NCI-H526 (cell line): ENCODE data around the gene SLC66A2.
"Not testable (repeated sequence)": the region's sequence is repeated elsewhere in the genome, so short reads cannot be mapped to it uniquely, and the experiment has no call there.

Experiments
- DNase-seq, 2 experiments: peaks; one replicate each; lab custom pipeline; 2025; lab: John Stamatoyannopoulos, UW

Gene SLC66A2

DNA sequence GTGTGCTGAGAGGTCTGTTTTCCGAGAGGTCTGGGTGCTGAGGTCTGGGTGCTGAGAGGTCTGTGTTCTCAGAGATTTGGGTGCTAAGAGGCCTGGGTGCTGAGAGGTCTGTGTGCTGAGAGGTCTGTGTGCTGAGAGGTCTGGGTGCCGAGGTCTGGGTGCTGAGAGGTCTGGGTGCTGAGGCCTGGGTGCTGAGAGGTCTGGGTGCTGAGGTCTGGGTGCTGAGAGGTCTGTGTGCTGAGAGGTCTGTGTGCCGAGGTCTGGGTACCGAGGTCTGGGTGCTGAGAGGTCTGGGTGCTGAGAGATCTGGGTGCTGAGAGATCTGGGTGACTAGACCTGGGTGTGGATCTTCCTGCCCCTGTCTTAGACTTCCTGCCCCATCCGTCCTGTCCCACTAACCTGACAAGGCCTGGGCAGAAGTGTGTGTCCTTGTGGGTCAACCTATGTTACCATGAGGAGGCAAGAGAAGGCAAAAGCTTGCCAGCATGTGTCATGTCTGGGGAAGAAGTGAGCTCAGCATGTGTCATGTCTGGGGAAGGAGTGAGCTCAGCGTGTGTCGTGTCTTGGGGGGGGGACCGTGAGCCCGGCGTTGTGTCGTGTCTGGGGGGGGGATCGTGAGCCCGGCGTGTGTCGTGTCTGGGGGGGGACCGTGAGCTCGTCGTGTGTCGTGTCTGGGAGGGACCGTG lies 84.4 kb downstream of the SLC66A2 start:
- no peak for DNase-seq

DNA sequence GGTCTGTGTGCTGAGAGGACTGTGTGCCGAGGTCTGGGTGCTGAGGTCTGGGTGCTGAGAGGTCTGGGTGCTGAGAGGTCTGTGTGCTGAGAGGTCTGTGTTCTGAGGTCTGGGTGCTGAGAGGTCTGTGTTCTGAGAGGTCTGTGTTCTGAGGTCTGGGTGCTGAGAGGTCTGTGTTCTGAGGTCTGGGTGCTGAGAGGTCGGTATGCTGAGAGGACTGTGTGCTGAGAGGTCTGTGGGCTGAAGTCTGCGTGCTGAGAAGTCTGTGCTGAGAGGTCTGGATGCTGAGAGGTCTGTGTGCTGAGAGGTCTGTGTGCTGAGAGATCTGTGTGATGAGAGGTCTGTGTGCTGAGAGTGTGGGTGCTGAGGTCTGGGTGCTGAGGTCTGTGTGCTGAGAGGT lies 85.5 kb downstream of the SLC66A2 start:
- DNase-seq, result not testable (repeated sequence)

DNA sequence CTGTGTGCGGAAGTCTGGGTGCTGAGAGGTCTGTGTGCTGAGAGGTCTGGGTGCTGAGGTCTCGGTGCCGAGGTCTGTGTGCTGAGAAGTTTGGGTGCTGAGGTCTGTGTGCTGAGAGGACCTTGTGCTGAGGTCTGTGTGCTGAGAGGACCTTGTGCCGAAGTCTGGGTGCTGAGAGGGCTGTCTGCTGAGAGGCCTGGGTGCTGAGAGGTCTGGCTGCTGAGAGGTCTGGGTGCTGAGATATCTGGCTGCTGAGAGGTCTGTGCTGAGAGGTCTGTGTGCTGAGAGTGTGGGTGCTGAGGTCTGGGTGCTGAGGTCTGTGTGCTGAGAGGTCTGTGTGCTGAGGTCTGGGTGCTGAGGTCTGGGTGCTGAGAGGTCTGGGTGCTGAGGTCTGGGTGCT lies 86.5 kb downstream of the SLC66A2 start:
- DNase-seq, result not testable (repeated sequence)

DNA sequence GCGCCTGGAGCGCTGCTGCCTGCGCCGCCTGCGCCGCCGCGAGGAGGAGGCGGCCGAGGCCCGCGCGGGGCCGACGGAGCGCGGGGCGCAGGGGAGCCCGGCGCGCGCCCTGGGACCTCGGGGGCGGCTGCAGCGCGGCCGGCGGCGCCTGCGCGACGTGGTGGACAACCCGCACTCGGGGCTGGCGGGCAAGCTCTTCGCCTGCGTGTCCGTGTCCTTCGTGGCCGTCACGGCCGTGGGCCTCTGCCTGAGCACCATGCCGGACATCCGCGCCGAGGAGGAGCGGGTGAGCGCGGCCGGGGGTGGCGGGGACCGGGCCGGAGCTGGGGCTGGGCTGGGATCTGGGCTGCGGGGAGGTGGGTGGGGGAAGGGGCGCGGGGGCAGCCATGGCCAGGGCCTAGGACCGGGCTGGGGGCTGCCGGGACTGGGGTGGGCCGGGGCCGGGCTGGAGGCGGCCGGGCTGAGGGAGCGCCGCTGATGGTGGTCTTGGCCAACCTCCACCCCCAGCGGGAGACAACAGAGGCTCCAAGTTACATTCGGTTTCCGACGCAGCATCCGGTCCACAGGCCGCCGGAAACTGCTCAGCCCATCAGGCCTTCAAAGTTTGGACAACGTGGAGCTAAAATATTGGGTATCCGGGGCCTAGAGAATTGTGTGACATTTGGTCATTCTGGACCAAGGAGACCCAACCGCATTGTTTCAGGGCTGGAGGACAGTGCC lies 87.3 kb downstream of the SLC66A2 start:
- no peak for DNase-seq

DNA sequence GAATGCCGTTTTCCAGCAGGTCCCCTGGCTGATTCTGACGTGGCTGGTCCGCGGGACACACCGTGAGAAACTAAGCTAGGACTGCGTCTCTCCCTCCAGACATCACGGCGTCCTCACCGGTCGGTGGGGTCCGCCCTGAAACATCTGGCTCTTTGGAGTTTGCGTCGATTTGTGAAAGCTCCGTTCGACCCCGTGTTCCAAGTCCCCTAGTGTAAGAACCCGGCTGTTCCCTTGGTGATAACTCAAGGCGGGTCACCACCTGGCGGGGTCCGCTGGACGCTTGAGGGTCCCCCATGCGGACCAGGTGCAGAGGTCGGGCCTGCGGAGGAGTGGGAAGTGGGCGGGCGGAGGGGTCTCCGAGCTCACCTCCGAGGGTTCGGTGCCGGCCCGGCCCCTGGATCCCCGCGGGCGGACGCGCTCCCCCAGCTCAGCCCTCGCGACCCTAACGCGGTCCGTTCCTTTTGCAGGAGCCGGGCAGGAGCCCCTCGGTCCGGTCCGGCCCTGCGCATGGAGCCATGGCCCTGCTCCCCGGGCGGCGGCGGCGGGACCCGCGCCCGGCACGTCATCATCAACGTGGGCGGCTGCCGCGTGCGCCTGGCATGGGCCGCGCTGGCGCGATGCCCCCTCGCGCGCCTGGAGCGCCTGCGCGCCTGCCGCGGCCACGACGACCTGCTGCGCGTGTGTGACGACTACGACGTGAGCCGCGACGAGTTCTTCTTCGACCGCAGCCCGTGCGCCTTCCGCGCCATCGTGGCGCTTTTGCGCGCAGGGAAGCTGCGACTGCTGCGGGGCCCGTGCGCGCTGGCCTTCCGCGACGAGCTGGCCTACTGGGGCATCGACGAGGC lies 88.1 kb downstream of the SLC66A2 start:
- no peak for DNase-seq

DNA sequence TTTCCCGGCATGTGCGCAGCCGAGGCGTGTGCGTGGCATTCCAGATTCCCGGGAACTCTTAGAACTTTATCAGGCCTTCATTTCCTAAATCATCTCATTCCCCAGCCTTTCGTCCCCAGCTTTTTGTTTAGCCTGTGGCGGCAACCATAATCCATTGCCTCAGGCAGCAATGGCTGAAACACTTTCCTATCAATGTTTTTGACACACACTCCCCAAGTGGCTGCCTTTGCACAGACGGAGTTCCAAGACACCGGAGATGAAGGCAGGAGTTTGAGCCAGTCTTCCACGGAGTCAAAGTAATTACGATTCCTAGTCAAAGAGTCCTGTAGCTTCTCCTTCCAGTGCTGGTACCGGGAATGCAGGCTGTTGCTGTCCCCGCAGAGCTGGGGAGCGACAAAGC lies 88.9 kb downstream of the SLC66A2 start:
- no peak for DNase-seq

DNA sequence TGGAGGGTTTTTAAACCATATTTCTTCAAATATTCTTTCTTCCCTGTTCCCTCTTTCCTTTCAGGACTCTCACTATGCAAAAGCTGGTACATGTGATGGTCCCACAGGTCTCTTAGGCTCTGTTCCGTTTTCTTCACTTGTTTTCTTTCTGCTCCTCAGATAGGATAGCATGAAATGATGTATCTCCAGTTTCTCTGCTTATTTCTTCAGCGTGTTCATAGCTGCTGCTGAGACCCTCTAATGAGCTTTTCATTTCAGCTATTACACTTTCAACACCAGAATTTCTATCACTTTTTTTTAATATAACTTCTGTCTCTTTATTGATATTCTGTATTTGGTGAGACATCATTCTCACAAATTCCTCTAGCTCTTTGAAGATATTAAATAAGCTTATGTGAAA lies 89.8 kb downstream of the SLC66A2 start:
- DNase-seq, result no peak

DNA sequence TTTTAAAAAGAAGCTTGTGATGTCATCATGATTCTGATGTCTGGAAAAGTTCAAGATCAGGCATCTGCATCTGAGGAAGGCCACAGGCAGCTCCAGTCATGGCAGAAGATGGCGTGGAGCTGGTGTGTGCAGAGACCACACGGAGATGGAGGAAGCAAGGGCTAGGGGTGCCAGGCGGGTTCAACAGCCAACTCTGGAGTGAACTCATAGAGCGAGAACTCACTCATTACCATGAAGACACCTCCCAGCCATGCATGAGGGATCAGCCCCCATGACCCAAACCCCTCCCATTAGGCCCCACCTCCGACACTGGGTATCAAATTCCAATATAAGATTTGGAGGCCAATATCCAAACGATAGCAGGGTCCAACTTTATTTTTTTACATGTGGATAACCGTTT lies 92.1 kb downstream of the SLC66A2 start:
- DNase-seq, result no peak

DNA sequence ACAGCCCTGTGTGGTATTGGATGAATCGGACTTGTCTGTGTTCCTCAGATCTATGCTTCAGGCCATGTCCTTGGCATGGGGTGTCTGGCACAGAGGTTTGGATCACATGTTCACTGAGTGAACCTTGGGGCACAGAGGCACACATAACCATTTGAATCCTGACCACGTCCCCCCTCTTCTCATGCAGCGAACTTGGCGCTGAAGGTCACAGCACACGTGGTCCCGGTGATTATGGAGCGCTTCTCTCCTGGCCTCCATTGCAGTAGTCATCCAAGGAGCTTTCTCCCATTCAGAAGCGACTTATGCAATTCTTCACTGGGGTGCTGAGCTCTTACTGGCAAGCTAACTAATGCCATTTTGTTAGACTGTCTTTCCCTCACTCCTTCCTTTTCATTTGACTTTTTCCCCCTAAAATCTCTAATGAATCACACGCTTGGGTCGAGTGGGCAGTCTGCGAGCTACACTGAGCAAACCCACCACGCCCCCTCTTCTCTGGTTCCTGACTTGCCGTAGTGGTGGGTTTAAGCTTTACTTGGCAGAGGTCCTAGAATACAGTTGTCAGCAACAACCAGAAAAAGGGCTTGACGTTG lies 94.3 kb downstream of the SLC66A2 start:
- no peak for DNase-seq

DNA sequence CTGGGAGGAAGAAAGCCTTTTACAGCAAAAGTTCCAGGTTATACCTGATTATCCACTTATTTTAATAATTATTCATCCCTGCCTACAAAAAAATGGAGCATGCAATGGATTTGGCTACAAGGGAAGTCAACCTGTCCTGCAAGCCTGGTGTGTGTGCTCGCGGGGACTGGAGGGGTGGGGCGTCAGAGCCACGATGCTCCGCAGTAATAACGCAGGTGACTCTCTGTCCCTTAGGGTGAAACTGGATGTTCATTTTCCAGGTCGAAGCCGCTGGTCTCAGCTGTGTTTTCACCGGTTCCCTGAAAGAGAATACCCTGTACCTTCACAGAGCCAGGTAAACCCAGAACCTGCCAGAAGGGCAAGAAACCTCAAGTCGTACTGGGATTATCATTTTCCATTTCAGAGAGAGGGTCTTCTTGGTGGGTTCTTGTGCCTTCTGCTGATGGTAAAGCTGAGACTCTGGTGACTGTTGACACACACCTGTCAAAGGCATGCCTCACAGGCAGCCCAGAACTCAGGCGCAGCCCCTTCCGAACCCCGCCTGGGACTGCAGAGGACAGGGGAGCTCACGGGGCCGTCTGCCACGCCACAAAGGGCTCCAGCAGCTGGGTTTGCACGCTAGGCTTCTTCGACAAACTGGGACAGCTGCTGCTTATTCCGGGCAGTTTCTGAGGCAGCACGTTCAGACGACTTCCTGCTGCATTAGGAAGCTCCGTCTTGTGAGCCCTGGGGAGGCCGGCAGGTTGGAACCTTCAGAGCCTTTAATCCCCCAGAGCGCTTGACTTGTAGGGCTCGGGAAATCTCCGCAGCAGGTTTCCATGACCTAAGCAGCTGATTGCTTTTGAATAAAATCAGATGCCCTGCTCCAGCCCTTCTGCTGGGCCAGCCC lies 95.1 kb downstream of the SLC66A2 start:
- peak; percentile 31 to 55 for DNase-seq

DNA sequence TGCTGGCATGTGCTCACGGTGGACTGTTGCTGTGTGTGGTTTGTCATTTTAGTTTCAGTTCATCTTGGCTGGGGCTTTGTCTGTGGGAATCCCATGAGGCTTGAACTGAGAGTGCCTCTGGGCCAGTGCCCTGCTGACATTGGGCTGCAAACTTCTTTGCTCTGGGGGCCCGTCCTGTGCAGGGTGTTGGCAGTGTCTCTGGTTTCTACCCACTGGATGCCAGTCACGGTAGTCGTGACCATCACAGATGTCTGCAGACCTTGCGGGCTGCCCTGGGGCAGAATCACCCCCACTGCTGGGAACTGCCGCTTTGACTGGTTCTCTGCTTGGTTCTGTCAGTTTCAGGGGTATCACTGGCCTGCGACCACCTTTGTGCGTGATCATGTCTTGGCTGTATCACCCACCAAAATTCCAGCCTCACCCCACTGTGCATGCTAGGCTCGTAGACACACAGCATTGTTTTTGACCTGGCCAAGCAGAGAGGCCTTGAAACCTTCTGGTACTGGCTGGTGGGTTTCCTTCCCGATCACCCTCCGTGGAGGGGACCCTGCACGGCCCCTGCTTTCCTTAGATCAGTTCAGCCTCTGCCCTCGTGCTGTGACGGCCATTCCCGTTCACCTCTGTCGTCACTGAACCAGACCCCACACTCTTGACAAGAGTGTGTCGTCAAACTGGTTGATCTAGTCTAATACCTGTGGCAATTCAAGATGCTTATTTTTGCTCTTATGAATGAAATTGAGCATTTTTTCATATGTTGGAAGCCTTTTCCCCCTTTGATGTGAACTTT lies 96.1 kb downstream of the SLC66A2 start:
- no peak for DNase-seq

DNA sequence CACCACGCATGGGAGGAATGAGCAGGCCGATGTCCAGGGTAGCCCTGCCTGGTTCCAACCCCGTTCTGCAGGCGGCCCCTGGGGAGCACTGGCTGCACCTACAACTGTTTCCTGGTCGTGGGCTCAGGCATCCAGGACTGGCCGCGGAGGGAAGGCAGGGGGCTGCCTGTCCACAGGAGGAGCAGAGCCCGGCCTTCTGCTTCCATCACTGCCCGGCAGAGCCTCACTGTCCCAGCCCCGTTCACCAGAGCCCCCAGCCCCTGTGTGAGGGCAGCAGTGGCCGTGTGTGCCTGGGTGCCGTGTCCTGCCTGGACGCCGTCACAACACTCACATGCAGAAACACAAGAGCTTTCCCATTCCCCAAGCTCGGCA lies 97.5 kb downstream of the SLC66A2 start:
- DNase-seq, result no peak

DNA sequence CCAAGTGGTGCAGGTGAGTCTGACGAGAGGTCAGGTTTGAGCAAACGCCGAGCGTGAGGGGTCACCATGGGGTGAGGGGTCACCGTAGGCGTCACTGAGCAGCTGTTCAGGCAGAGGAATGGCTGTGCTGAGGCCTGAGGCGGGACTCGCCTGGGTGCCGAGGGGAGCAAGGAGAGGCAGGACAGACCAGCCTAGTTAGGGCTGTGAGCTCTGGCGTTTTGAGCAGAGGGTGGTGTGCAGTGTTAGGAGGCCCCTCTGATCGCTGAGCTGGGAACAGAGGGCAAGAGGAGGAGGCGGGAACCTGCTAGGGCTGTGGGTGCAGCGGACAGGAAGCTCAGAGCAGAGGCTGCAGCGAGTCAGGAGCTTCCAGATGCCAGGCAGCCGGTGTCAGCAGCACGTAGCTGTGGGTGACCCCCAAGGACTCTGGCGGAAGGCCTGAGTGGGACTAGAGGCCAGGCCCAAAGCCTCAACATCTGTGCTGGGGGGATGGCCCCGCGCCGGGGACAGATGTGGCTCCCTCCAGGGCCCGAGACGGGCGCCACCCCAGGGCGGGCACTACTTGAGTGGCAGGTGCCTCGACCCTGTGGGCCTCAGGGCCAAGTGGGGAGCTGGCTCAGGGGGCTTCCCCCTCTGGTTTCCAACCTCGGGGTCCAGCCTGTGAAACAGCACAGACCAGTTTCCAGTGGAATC lies 98.0 kb downstream of the SLC66A2 start:
- no peak for DNase-seq

DNA sequence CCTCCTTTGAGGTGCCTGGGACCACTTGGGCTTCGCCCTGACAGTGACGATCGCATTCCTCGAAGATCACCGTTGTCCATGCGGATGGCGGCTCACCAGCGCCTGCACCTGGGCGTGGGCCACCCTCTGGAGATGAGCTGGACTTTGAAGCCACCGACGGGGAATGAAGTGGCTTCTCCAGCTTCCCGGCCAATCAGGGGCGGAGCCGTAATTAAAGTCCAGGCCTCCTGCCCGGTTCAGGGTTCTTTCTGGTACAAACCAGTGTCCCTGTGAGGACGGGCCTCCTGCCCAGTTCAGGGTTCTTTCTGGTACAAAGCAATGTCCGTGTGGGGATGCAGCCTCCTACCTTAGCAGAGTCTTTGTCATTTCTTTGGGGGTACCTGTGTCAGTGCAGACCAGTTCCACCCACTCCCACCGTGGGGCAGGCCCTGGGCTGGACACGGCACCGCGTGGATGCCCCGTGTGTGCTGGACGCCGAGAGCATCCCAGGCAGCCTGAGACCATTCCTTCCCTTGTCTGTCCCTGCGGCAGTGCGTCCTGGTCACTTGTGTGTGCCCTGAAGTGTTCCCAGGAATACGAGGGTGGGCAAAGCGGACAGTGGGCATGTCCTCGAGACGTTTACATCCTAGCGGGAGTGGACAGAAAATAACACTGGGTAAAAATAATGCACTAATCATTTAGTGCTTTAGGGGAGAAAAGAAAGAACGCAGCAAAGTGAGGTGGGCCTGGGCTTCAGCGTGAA lies 98.7 kb downstream of the SLC66A2 start:
- DNase-seq, result no peak
